HG02973 (cell line): ENCODE measurements around the gene IRGQ.
"Not testable (repeated sequence)": the region's sequence is repeated elsewhere in the genome, so short reads cannot be mapped to it uniquely, and the experiment has no call there.

Experiments used
- ATAC-seq: cut with Tn5 transposase; IDR thresholded peaks from one replicate; pipeline ENCODE4 v1.9.1; 2021; ENCODE audit warnings: moderate library complexity; ENCODE audit not compliant: unreplicated experiment

IRGQ gene, protein sequence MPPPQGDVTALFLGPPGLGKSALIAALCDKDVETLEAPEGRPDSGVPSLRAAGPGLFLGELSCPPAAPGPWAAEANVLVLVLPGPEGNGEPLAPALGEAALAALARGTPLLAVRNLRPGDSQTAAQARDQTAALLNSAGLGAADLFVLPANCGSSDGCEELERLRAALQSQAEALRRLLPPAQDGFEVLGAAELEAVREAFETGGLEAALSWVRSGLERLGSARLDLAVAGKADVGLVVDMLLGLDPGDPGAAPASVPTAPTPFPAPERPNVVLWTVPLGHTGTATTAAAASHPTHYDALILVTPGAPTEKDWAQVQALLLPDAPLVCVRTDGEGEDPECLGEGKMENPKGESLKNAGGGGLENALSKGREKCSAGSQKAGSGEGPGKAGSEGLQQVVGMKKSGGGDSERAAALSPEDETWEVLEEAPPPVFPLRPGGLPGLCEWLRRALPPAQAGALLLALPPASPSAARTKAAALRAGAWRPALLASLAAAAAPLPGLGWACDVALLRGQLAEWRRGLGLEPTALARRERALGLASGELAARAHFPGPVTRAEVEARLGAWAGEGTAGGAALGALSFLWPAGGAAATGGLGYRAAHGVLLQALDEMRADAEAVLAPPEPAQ

DNA sequence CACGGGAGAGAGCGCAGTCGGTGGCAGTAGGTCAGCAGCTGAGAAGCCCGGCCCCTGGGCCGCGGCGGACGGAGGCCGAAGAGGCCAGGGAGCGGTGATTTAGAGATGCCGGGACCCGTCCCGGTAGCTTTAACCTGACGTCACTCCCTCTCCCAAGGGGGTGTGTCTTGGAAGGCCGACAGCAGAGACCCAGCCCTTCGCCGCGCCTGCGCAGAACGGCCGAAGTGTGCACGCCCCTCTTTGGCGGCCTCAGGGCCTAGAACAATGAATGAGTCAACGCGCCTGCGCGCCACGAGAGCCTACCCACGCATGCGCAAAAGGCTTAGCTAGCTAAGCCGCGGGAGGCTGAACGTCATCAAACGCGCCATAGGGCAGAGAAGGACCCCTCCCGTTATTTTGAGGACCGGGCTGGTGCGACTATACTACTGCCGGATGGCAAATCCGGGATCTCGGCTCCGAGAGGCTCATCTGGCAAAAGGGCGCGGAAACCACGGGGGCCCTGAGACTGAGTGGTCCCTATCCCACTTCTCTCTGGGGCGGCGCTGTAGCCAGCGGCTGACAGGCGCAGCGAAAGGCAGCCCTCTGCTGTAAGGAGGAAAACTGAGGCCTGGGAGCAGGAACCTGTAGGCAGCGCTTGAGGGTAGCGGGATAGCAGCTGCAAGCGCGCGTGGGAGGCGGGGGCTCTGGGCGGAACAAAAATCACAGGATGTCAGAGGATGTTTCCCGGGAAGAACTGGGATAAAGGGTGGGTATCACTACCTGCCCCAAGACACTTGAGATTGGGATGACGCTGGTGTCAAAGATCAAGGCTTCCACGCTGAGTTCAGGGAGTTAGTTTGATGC lies at the start of gene IRGQ, which contains the start of gene ZNF576:
IRGQ (minus strand) TSS at position 136 of the 843 bp plus-strand sequence. CDS start 796 bp downstream, outside the sequence.
ZNF576 (plus strand) TSS at position 597 of the 843 bp plus-strand sequence. CDS start 514 bp downstream, outside the sequence.
- ATAC-seq, result peak; percentile 74

DNA sequence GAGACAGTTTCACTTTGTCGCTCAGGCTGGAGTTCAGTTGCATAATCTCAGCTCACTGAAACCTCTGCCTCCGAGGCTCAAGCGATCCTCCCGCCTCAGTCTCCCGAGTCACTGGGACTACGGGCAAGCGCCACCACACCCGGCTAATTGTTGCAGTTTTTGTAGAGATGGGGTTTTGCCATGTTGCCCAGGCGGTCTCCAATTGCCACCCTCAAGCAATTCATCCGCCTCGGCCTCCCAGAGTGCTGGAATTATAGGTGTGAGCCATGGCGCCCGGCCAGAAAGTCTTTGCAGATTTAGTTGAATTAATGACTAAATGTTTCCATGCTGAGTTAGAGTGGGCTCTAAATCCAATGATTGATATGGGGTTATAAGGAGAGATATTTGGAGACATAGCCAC lies 48.2 kb upstream of the IRGQ start:
- no peak for ATAC-seq

DNA sequence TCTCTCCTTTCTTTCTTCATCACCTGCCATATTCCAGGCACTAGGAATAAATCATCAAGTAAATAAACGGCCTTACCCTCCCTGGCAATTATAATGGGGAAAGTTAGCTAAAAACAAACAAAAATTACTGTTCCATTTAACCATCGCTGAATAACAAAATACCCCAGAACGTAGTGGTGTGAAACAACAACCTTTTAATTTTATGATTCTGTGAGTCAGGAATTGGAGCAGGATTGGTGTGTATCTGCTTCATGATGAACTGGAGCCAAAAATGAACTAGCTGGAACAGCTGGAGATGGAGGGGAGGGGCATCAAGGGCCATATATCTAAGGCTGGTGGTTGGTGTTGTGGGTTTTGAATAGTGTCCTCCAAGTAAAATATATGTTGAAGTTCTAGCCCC lies 47.4 kb upstream of the IRGQ start:
- no peak for ATAC-seq

- ATAC-seq, result no peak
These were observed 46.6 kb upstream of the IRGQ start for GRCh38 chr19:43642531-43642930.

DNA sequence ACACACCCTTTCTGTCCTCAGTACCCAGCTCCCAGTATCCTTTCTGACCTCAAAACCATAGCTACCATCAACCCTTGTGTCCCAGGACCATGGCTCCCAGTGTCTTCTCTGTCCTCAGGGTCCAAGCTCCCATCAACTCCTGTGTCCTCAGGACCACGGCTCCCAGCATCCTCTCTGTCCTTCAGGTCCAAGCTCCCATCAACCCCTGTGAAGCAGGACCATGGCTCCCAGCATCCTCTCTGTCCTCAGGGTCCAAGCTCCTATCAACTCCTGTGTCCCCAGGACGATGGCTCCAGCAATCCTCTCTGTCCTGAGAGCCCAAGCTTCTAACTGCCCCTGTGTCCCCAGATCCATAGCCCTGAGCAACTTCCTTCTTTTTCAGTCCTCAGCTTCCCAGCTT lies 45.4 kb upstream of the IRGQ start:
- ATAC-seq, result no peak

GRCh38 chr19:43640424-43640757 lies 44.5 kb upstream of the IRGQ start:
- no peak for ATAC-seq

- ATAC-seq, result no peak
These were observed 43.8 kb upstream of the IRGQ start, which contains the start of gene CADM4 for GRCh38 chr19:43639519-43640423. TSS of gene CADM4 (minus strand) at chr19:43639850. CDS start at chr19:43639790, 60 bp downstream.

GRCh38 chr19:43638995-43639518 lies 43.1 kb upstream of the IRGQ start:
- no peak for ATAC-seq

DNA sequence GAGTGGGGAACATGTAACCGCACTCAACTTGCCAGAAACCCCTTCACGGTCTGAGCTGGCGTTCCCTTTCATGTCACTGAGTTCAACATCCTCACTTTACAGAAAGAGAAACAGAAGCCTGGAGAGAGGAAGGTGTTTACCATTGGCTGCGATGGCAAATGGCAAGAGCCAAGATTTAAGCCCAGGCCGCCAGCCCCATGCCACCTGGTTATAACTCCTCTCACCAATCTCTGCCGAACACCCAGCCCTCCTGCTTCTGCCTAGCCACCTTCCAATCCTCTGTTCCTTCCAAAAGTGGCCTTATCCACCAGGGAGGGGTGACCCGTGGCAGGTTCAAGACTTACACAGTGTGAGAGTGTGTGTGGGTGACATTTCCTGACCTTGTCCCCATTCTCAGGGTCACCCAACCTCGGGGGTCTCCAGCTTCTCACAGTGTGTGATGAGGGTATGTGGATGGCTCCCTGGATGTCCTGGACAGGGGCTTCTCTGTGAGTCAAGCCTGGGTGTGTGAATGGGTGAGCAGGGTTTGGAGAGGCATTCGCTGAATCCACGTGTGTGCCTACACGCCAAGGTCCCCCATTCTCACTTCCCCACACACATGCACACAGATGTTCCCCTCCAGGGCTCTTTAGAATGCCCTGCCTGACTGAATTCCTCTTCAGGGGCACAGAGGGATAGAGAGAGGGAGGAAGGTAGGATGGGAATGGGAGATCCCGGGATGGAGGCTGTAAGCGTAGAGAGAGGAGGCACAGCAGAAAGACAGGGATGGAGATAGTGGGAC lies 42.5 kb upstream of the IRGQ start:
- ATAC-seq, result no peak

DNA sequence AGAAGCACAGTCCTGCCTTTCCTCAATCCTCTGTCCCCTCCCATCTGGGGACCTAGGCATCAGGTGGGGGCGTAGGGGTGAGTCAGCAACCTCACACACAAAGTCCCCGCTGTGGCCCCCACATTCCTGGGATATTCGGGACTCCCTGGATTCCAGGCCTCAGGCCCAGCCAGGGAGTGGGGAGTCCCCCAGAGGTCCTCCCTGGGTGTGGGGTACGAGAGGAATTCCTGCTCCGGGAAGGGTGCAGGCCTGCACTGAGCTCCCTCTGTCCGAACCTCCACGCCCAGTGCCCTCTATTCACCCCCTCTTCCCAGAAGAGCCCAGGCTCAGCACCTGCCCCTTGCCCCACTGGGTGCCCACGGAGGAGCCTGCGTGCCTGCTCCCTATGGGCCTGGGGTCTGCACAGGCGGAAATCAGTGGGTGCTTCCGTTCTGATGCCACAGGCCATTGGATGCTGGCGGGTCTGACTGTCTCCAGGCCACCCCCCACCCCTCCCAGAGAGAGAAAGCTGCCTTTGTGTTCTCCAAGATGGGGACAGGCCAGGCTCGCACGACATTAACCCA lies 40.3 kb upstream of the IRGQ start:
- ATAC-seq, result no peak

GRCh38 chr19:43635561-43635940 lies 39.6 kb upstream of the IRGQ start:
- ATAC-seq, result not testable (repeated sequence)

DNA sequence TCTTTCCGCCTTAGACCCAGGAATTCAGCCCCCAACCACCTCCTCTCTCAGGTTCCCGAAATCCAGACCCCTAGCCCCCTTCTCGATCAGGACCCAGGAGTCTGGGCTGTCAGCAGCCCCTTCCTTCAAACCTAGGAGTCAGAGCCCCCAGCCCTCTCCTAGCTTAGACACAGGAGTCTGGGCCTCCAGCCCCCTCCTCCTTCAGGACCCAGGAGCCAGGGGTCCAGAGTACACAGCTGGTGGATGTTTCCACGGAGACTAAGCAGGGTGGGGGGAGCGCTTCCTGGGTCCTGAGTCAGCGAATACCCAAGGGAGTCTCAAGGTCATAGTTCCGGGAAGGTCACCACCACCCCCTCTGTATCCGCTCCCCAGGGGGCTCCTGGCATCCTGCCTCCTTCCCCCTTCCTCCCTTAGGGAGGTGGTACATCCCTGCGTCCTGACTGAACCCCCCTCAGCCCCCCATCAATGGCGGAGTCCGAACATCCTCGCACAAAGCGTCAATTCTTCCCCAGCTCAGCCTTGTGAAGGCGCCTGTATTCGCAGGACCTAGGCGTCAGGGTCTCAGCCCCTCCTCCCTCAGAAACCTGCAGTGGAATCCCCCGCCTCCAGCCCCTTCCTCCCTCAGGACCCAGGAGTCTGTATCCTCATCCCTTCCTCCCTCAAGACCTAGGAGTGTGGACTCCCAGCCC lies 39.1 kb upstream of the IRGQ start:
- ATAC-seq, result no peak

GRCh38 chr19:43634506-43634871 lies 38.6 kb upstream of the IRGQ start:
- no peak for ATAC-seq

- ATAC-seq, result no peak
These were observed 38.1 kb upstream of the IRGQ start for GRCh38 chr19:43634068-43634467.

- no peak for ATAC-seq
These were observed 37.6 kb upstream of the IRGQ start for GRCh38 chr19:43633520-43633919.

- no peak for ATAC-seq
These were observed 35.6 kb upstream of the IRGQ start for GRCh38 chr19:43631491-43631890.

DNA sequence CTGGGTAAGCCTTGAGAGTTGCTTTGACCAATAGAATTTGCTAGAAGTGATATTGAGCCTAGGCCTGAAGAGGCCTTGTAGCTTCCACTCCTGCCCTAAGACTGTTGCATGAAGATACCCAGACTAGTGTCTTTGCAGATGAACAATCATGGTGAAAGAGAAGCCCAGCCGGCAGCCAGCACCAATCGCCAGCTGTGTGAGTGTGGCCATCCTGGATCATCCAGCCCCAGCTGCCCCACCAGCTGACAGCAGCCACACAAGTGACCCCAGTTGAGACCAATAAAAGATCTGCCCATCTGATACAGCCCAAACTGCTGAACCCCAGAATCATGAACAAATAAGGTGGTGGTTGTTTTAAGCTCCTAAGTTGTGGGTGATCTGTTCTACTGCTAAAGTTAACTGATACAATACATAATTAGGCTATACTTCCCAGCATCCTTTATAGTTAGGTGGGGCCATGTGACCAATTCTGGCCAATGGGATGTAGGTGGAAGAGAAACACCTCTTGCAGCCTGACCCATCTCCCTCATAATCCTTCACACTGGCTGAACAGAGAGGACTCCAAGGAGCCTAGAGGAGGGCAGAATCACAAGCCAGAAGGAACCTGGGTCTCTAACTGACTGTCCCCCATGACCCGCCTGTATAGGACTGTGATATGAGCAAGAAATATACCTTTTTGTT lies 32.9 kb upstream of the IRGQ start:
- ATAC-seq, result no peak

DNA sequence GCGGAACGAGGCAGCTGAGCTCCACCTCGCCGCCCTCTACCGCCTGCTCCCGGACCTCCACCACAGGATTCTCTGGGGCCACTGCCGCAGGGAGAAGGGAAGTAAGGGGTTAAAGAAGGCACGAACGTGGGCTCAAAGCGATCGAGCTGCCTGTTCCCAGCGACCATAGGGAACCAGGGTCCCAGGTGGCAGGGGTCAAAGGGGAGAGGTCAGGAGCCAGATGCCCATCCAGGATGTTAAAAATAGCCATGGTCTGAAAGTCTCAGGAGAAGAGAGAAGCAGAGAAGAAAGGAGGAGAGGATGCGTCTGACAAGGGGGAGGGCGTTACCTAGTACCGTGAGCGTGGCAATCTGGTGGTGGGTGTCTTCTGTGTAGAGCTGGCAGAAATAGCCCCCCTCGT lies 30.9 kb upstream of the IRGQ start:
- no peak for ATAC-seq
